IPS-20b (cell line): Measurements from ENCODE around the gene ATP11C.

Source experiments
- H3K27ac ChIP-seq: one replicate; pipeline ENCODE4 v1.5.1; 2013; ENCODE audit warnings: low read length
- H3K27me3 ChIP-seq: 2 replicates; pipeline ENCODE4 v1.6.1; 2013; ENCODE audit warnings: mild to moderate bottlenecking, low read length, inconsistent platforms; ENCODE audit not compliant: insufficient read depth
- H3K36me3 ChIP-seq: 2 replicates; pipeline ENCODE4 v1.6.1; 2013; ENCODE audit warnings: low read depth, mild to moderate bottlenecking, inconsistent platforms, low read length, moderate library complexity; ENCODE audit not compliant: insufficient read depth
- H3K4me1 ChIP-seq: 2 replicates; pipeline ENCODE4 v1.6.1; 2013; ENCODE audit warnings: mild to moderate bottlenecking, control low read depth, inconsistent platforms, low read length, moderate library complexity; ENCODE audit not compliant: insufficient read depth
- H3K4me3 ChIP-seq: 2 replicates; pipeline ENCODE4 v1.5.1; 2013; ENCODE audit warnings: mild to moderate bottlenecking, low read length, inconsistent platforms
- H3K9ac ChIP-seq: 2 replicates; pipeline ENCODE4 v1.6.1; 2013; ENCODE audit warnings: low read depth, mild to moderate bottlenecking, inconsistent platforms, low read length, moderate library complexity
- H3K9me3 ChIP-seq: 2 replicates; pipeline ENCODE4 v1.6.1; 2013; ENCODE audit warnings: mild to moderate bottlenecking, low read depth, low read length, inconsistent platforms; ENCODE audit not compliant: insufficient read depth

Gene ATP11C

GRCh38 chrX:139798701-139799100 is 134.2 kb downstream of the ATP11C start:
- Histone ChIP-seq H3K27me3 (no peaks in the 10 kb centered on the region), H3K9me3 (no peaks in the 10 kb centered on the region), H3K36me3 (peaks cover 44% of the 10 kb centered on the region), H3K27ac (no peak overlapping the region), H3K9ac (no peak overlapping the region), H3K4me1 (no peaks in the 10 kb centered on the region), H3K4me3 (no peak overlapping the region)

GRCh38 chrX:139795196-139795595 is 137.7 kb downstream of the ATP11C start:
- no peak overlapping the region for H3K27ac ChIP-seq
- H3K4me3 ChIP-seq, result no peak overlapping the region
- H3K27me3 ChIP-seq, result no peaks in the 10 kb centered on the region
- H3K9ac ChIP-seq, result no peak overlapping the region
- no peaks in the 10 kb centered on the region for H3K9me3 ChIP-seq
- H3K4me1 ChIP-seq, result no peaks in the 10 kb centered on the region
- H3K36me3 ChIP-seq, result peaks cover 19% of the 10 kb centered on the region; the same call in 1 of the 2 replicates

- H3K9me3 ChIP-seq, result no peaks in the 10 kb centered on the region
- H3K4me3 ChIP-seq, result no peak overlapping the region
- H3K4me1 ChIP-seq, result no peaks in the 10 kb centered on the region
- no peak overlapping the region for H3K9ac ChIP-seq
- no peak overlapping the region for H3K27ac ChIP-seq
- H3K27me3 ChIP-seq, result no peaks in the 10 kb centered on the region
- peaks cover 52% of the 10 kb centered on the region for H3K36me3 ChIP-seq
These were observed 145.3 kb downstream of the ATP11C start for GRCh38 chrX:139787601-139788000.

- Histone ChIP-seq H3K27ac (no peak overlapping the region), H3K4me1 (no peaks in the 10 kb centered on the region), H3K27me3 (no peaks in the 10 kb centered on the region), H3K9me3 (no peaks in the 10 kb centered on the region), H3K9ac (no peak overlapping the region), H3K36me3 (peaks cover 52% of the 10 kb centered on the region), H3K4me3 (no peak overlapping the region)
These were observed 148.0 kb downstream of the ATP11C start for GRCh38 chrX:139784807-139785206.

- H3K9ac ChIP-seq, result no peak overlapping the region
- H3K27ac ChIP-seq, result no peak overlapping the region
- no peaks in the 10 kb centered on the region for H3K9me3 ChIP-seq
- peaks cover 48% of the 10 kb centered on the region for H3K36me3 ChIP-seq
- no peaks in the 10 kb centered on the region for H3K4me1 ChIP-seq
- H3K27me3 ChIP-seq, result no peaks in the 10 kb centered on the region
- H3K4me3 ChIP-seq, result no peak overlapping the region
These were observed 148.9 kb downstream of the ATP11C start for GRCh38 chrX:139783959-139784358.

- peaks cover 40% of the 10 kb centered on the region for H3K36me3 ChIP-seq
- no peak overlapping the region for H3K4me3 ChIP-seq
- no peak overlapping the region for H3K27ac ChIP-seq
- no peaks in the 10 kb centered on the region for H3K9me3 ChIP-seq
- no peak overlapping the region for H3K9ac ChIP-seq
- no peaks in the 10 kb centered on the region for H3K4me1 ChIP-seq
- no peaks in the 10 kb centered on the region for H3K27me3 ChIP-seq
These were observed 149.8 kb downstream of the ATP11C start for GRCh38 chrX:139783030-139783429.

GRCh38 chrX:139776599-139776998 is 156.3 kb downstream of the ATP11C start:
- H3K36me3 ChIP-seq, result peaks cover 28% of the 10 kb centered on the region
- no peak overlapping the region for H3K27ac ChIP-seq
- H3K9me3 ChIP-seq, result no peaks in the 10 kb centered on the region
- no peaks in the 10 kb centered on the region for H3K4me1 ChIP-seq
- no peak overlapping the region for H3K4me3 ChIP-seq
- H3K9ac ChIP-seq, result no peak overlapping the region
- no peaks in the 10 kb centered on the region for H3K27me3 ChIP-seq

- Histone ChIP-seq H3K4me3 (no peak overlapping the region), H3K36me3 (peaks cover 68% of the 10 kb centered on the region), H3K9me3 (no peaks in the 10 kb centered on the region), H3K27me3 (no peaks in the 10 kb centered on the region), H3K27ac (no peak overlapping the region), H3K9ac (no peak overlapping the region), H3K4me1 (no peaks in the 10 kb centered on the region)
These were observed 162.5 kb downstream of the ATP11C start for GRCh38 chrX:139770366-139770765.

GRCh38 chrX:139766545-139766983 is 166.3 kb downstream of the ATP11C start:
- H3K9me3 ChIP-seq, result no peaks in the 10 kb centered on the region

GRCh38 chrX:139762400-139763183 is 170.3 kb downstream of the ATP11C start:
- no peaks in the 10 kb centered on the region for H3K27me3 ChIP-seq
- H3K4me1 ChIP-seq, result no peaks in the 10 kb centered on the region; the same call in 1 of the 2 replicates
- H3K27ac ChIP-seq, result no peak overlapping the region
- H3K4me3 ChIP-seq, result no peak overlapping the region
- peaks cover 31% of the 10 kb centered on the region for H3K36me3 ChIP-seq
- H3K9ac ChIP-seq, result no peak overlapping the region
- no peaks in the 10 kb centered on the region for H3K9me3 ChIP-seq

More at GRCh38 chrX:139766545-139766983, 166.3 kb downstream of the ATP11C start:
- no peaks in the 10 kb centered on the region for H3K27me3 ChIP-seq
- H3K36me3 ChIP-seq, result peaks cover 55% of the 10 kb centered on the region
- no peak overlapping the region for H3K9ac ChIP-seq
- no peak overlapping the region for H3K27ac ChIP-seq
- H3K4me3 ChIP-seq, result no peak overlapping the region
- H3K4me1 ChIP-seq, result no peaks in the 10 kb centered on the region

- no peaks in the 10 kb centered on the region for H3K27me3 ChIP-seq
- no peaks in the 10 kb centered on the region; the same call in 1 of the 2 replicates for H3K4me1 ChIP-seq
- peaks cover 8% of the 10 kb centered on the region for H3K36me3 ChIP-seq
These were observed 173.2 kb downstream of the ATP11C start for GRCh38 chrX:139759637-139760036.

GRCh38 chrX:139758809-139759208 is 174.0 kb downstream of the ATP11C start:
- H3K4me3 ChIP-seq, result no peak overlapping the region
- no peaks in the 10 kb centered on the region for H3K27me3 ChIP-seq
- H3K4me1 ChIP-seq, result no peaks in the 10 kb centered on the region; the same call in 1 of the 2 replicates
- no peak overlapping the region for H3K27ac ChIP-seq
- no peaks in the 10 kb centered on the region for H3K9me3 ChIP-seq
- no peak overlapping the region for H3K9ac ChIP-seq
- peaks cover 8% of the 10 kb centered on the region for H3K36me3 ChIP-seq

More at GRCh38 chrX:139759637-139760036, 173.2 kb downstream of the ATP11C start:
- no peak overlapping the region for H3K27ac ChIP-seq
- no peaks in the 10 kb centered on the region for H3K9me3 ChIP-seq
- H3K9ac ChIP-seq, result no peak overlapping the region
- no peak overlapping the region for H3K4me3 ChIP-seq
